Neuronal stem cell (in vitro differentiated cells): ENCODE data around the gene EEPD1.
A peak's percentile ranks its signal among the peaks of the same experiment; 100 is the strongest.

Experiments
- DNase-seq: peaks from one replicate; pipeline ENCODE4 v3.0.0-alpha.2; 2013; ENCODE audit warnings: low spot score
- H2AFZ ChIP-seq: one replicate; pipeline ENCODE4 v1.6.1; 2013; ENCODE audit warnings: mild to moderate bottlenecking, low read length, inconsistent platforms
- H2AK5ac ChIP-seq: 2 replicates; pipeline ENCODE4 v1.6.1; 2013; ENCODE audit warnings: low read depth, mild to moderate bottlenecking, inconsistent platforms, low read length, moderate library complexity, mixed read lengths
- H2BK120ac ChIP-seq: 2 replicates; pipeline ENCODE4 v1.6.1; 2013; ENCODE audit warnings: low read depth, mild to moderate bottlenecking, inconsistent platforms, low read length, moderate library complexity, mixed read lengths
- H2BK12ac ChIP-seq: one replicate; pipeline ENCODE4 v1.6.1; 2013; ENCODE audit warnings: low read length, inconsistent platforms
- H2BK15ac ChIP-seq: 2 replicates; pipeline ENCODE4 v1.6.1; 2013; ENCODE audit warnings: mild to moderate bottlenecking, low read length, inconsistent platforms, mixed read lengths
- H2BK5ac ChIP-seq: one replicate; pipeline ENCODE4 v1.6.1; 2013; ENCODE audit warnings: inconsistent platforms, mild to moderate bottlenecking, low read length, moderate library complexity
- H3K14ac ChIP-seq: one replicate; pipeline ENCODE4 v1.6.1; 2013; ENCODE audit warnings: low read length, inconsistent platforms
- H3K18ac ChIP-seq: 2 replicates; pipeline ENCODE4 v1.6.1; 2013; ENCODE audit warnings: low read length, inconsistent platforms
- H3K23ac ChIP-seq: 2 replicates; pipeline ENCODE4 v1.6.1; 2013; ENCODE audit warnings: low read depth, mild to moderate bottlenecking, mixed read lengths, low read length, inconsistent platforms; ENCODE audit not compliant: poor library complexity
- H3K27ac ChIP-seq: replicated peaks from 3 replicates; pipeline ENCODE4 v1.5.1; 2013; ENCODE audit warnings: low read length, inconsistent platforms
- H3K27me3 ChIP-seq, 3 experiments: 2 replicates each; pipeline ENCODE4 v1.6.1; 2013; ENCODE audit warnings: low read length in 3 of 3, mild to moderate bottlenecking in 2 of 3, inconsistent platforms in 1 of 3, low read depth in 1 of 3, mixed read lengths in 1 of 3, moderate library complexity in 1 of 3; ENCODE audit not compliant: control insufficient read depth in 3 of 3, insufficient read depth in 3 of 3
- H3K36me3 ChIP-seq, 2 donors: replicated peaks in 1 of 2; 2 replicates each; pipeline ENCODE4 v1.6.1; 2013; ENCODE audit warnings: low read length in 2 of 2; ENCODE audit not compliant: control insufficient read depth in 2 of 2, insufficient read depth in 2 of 2
- H3K4ac ChIP-seq: 2 replicates; pipeline ENCODE4 v1.6.1; 2013; ENCODE audit warnings: inconsistent platforms, mild to moderate bottlenecking, low read length, moderate library complexity
- H3K4me1 ChIP-seq, 2 donors: 1 replicate in 1 of 2; 2 replicates in 1 of 2; pipeline ENCODE4 v1.6.1; 2013; ENCODE audit warnings: low read length in 2 of 2, low read depth in 1 of 2; ENCODE audit not compliant: control insufficient read depth in 2 of 2, insufficient read depth in 1 of 2
- H3K4me2 ChIP-seq: one replicate; pipeline ENCODE4 v1.6.1; 2013; ENCODE audit warnings: mild to moderate bottlenecking, low read length, inconsistent platforms; ENCODE audit not compliant: insufficient read depth, poor library complexity, severe bottlenecking
- H3K4me3 ChIP-seq, 2 donors: 2 replicates each; pipeline ENCODE4 v1.5.1; 2013; ENCODE audit warnings: low read length in 2 of 2, mild to moderate bottlenecking in 2 of 2, inconsistent platforms in 1 of 2, moderate library complexity in 1 of 2
- H3K79me1 ChIP-seq: one replicate; pipeline ENCODE4 v1.6.1; 2013; ENCODE audit warnings: low read depth, mild to moderate bottlenecking, inconsistent platforms, low read length, moderate library complexity
- H3K9ac ChIP-seq: one replicate; pipeline ENCODE4 v1.6.1; 2013; ENCODE audit warnings: mild to moderate bottlenecking, low read depth, low read length, inconsistent platforms; ENCODE audit not compliant: poor library complexity
- H3K9me3 ChIP-seq, 2 donors: replicated peaks in 1 of 2; 2 replicates each; pipeline versions ENCODE3 to v1.6.1; 2013; ENCODE audit warnings: low read length in 2 of 2, mild to moderate bottlenecking in 2 of 2, inconsistent platforms in 1 of 2, low read depth in 1 of 2, mixed read lengths in 1 of 2, moderate library complexity in 1 of 2; ENCODE audit not compliant: control insufficient read depth in 2 of 2, insufficient read depth in 1 of 2
- H4K8ac ChIP-seq: one replicate; pipeline ENCODE4 v1.6.1; 2013; ENCODE audit warnings: low read depth, mild to moderate bottlenecking, inconsistent platforms, low read length, moderate library complexity
- H4K91ac ChIP-seq: one replicate; pipeline ENCODE4 v1.6.1; 2013; ENCODE audit warnings: low read length, low read depth, mild to moderate bottlenecking, inconsistent platforms; ENCODE audit not compliant: poor library complexity
- WGBS, 2 donors: extraction: QIAGEN DNeasy Blood & Tissue Kit; methylation state at CpG; one replicate each; pipeline ENCODE4 v1.1.7; 2013; ENCODE audit warnings: missing lambda C conversion rate in 2 of 2, mixed read lengths in 1 of 2; ENCODE audit not compliant: insufficient read length in 2 of 2, insufficient replicate concordance in 1 of 2; ENCODE audit errors: extremely low coverage in 2 of 2; 5-methylcytosine and 5-hydroxymethylcytosine counted together

The EEPD1 gene

GRCh38 chr7:36280840-36281812, 128.1 kb downstream of the EEPD1 start:
- H3K4ac ChIP-seq = no peak overlapping the region
- DNase-seq = no peak
- WGBS, 2 donors = no CpG with 5 or more reads among the region's 18 CpGs
- H3K27ac ChIP-seq = peak overlapping the region; percentile 35
- H2BK5ac ChIP-seq = no peak overlapping the region
- H3K79me1 ChIP-seq = no peaks in the 10 kb centered on the region
- H3K23ac ChIP-seq = no peak overlapping the region
- no peak overlapping the region for H3K9ac ChIP-seq
- no peak overlapping the region for H2BK12ac ChIP-seq
- H3K14ac ChIP-seq = no peak overlapping the region
- H3K36me3 ChIP-seq = no peaks in the 10 kb centered on the region
- no peak overlapping the region for H4K91ac ChIP-seq
- H3K4me3 ChIP-seq = peak overlapping the region in 1 of 2 donors; percentile 7
- H4K8ac ChIP-seq = no peak overlapping the region
- peak overlapping the region; percentile 44 for H3K4me2 ChIP-seq
- peaks cover 24 to 28% of the 10 kb centered on the region in 2 donors for H3K4me1 ChIP-seq
- H2BK120ac ChIP-seq = no peak overlapping the region
- no peak overlapping the region for H2AK5ac ChIP-seq
- H3K9me3 ChIP-seq = no peaks in the 10 kb centered on the region
- no peaks in the 10 kb centered on the region for H3K27me3 ChIP-seq
- H2AFZ ChIP-seq = peak overlapping the region; percentile 83
- no peak overlapping the region for H2BK15ac ChIP-seq
- H3K18ac ChIP-seq = peak overlapping the region; percentile 80

- no peak overlapping the region for H3K4ac ChIP-seq
- H3K23ac ChIP-seq = no peak overlapping the region
- WGBS, 2 donors = no CpG with 5 or more reads among the region's 10 CpGs
- no peaks in the 10 kb centered on the region for H3K9me3 ChIP-seq
- no peak overlapping the region for H4K91ac ChIP-seq
- no peak overlapping the region for H4K8ac ChIP-seq
- H3K4me3 ChIP-seq = no peak overlapping the region
- H3K9ac ChIP-seq = no peak overlapping the region
- no peak for DNase-seq
- no peaks in the 10 kb centered on the region for H3K36me3 ChIP-seq
- H3K14ac ChIP-seq = no peak overlapping the region
- H2AK5ac ChIP-seq = no peak overlapping the region
- no peak overlapping the region for H2AFZ ChIP-seq
- H3K27ac ChIP-seq = no peak overlapping the region
- H3K4me2 ChIP-seq = no peak overlapping the region
- peak overlapping the region; percentile 40 for H3K18ac ChIP-seq
- H3K27me3 ChIP-seq = no peaks in the 10 kb centered on the region
- peaks cover 20 to 25% of the 10 kb centered on the region in 2 donors for H3K4me1 ChIP-seq
- no peak overlapping the region for H2BK5ac ChIP-seq
- H2BK12ac ChIP-seq = no peak overlapping the region
- H2BK15ac ChIP-seq = no peak overlapping the region
- H3K79me1 ChIP-seq = no peaks in the 10 kb centered on the region
- H2BK120ac ChIP-seq = no peak overlapping the region
Measured at GRCh38 chr7:36281945-36282717, 129.1 kb downstream of the EEPD1 start.

DNA sequence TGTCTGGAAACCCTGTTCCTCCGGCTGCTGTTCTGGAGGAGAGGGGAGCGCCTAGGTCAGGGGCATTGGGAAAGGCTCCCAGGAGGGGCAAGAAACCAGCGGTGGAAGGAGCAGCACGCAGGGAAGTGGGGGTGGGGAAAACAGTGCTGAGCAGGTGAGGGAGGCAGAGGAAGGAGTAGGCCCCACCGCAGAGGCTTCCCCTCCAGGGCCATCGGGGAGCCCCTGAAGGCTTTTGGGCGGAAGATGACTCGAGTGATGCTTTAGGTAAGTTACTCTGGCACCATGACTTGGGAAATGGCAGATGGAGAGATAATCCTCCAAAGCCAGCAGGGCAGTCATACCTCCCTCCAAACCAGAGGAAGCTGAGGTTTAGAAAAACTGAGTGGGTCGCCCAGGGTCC, 130.1 kb downstream of the EEPD1 start:
- H3K9ac ChIP-seq = no peak overlapping the region
- no peak overlapping the region for H4K91ac ChIP-seq
- no peak overlapping the region for H3K4ac ChIP-seq
- no peak overlapping the region for H2BK12ac ChIP-seq
- no peak overlapping the region for H2BK120ac ChIP-seq
- no peaks in the 10 kb centered on the region for H3K9me3 ChIP-seq
- H3K14ac ChIP-seq = no peak overlapping the region
- no peak overlapping the region for H4K8ac ChIP-seq
- no peak overlapping the region for H2AFZ ChIP-seq
- H3K27me3 ChIP-seq = no peaks in the 10 kb centered on the region
- WGBS, 2 donors = no CpG with 5 or more reads among the region's 9 CpGs
- no peak overlapping the region for H3K4me3 ChIP-seq
- DNase-seq = no peak
- H3K36me3 ChIP-seq = no peaks in the 10 kb centered on the region
- no peak overlapping the region for H2BK5ac ChIP-seq
- peak overlapping the region; percentile 3 for H2AK5ac ChIP-seq
- H3K23ac ChIP-seq = no peak overlapping the region
- H2BK15ac ChIP-seq = no peak overlapping the region
- no peaks in the 10 kb centered on the region for H3K79me1 ChIP-seq
- H3K4me2 ChIP-seq = no peak overlapping the region
- no peak overlapping the region for H3K27ac ChIP-seq
- H3K4me1 ChIP-seq = peaks cover 21 to 22% of the 10 kb centered on the region in 2 donors
- no peak overlapping the region for H3K18ac ChIP-seq

- no peak overlapping the region for H2BK120ac ChIP-seq
- no peak overlapping the region for H3K4me2 ChIP-seq
- no peak overlapping the region for H3K4ac ChIP-seq
- H2BK15ac ChIP-seq = no peak overlapping the region
- no peak overlapping the region for H2BK5ac ChIP-seq
- H3K4me3 ChIP-seq = no peak overlapping the region
- peaks cover 17% of the 10 kb centered on the region in 2 donors for H3K4me1 ChIP-seq
- no peaks in the 10 kb centered on the region for H3K36me3 ChIP-seq
- H2AFZ ChIP-seq = no peak overlapping the region
- H3K23ac ChIP-seq = no peak overlapping the region
- H3K14ac ChIP-seq = no peak overlapping the region
- H3K79me1 ChIP-seq = no peaks in the 10 kb centered on the region
- no peak overlapping the region for H4K91ac ChIP-seq
- no peak for DNase-seq
- no peak overlapping the region for H3K18ac ChIP-seq
- H3K27me3 ChIP-seq = no peaks in the 10 kb centered on the region
- no peak overlapping the region for H3K27ac ChIP-seq
- H3K9me3 ChIP-seq = no peaks in the 10 kb centered on the region
- no peak overlapping the region for H2BK12ac ChIP-seq
- no peak overlapping the region for H4K8ac ChIP-seq
- no CpG with 5 or more reads among the region's 7 CpGs for WGBS, 2 donors
- H3K9ac ChIP-seq = no peak overlapping the region
- peak overlapping the region; percentile 33 for H2AK5ac ChIP-seq
Measured at GRCh38 chr7:36283711-36284130, 130.7 kb downstream of the EEPD1 start.
